GM19452 (cell line): ENCODE measurements around the gene KPNA1.

Experiments
- ATAC-seq: cut with Tn5 transposase; IDR thresholded peaks from one replicate; pipeline ENCODE4 v1.9.1; 2021; ENCODE audit not compliant: unreplicated experiment

KPNA1 gene

DNA sequence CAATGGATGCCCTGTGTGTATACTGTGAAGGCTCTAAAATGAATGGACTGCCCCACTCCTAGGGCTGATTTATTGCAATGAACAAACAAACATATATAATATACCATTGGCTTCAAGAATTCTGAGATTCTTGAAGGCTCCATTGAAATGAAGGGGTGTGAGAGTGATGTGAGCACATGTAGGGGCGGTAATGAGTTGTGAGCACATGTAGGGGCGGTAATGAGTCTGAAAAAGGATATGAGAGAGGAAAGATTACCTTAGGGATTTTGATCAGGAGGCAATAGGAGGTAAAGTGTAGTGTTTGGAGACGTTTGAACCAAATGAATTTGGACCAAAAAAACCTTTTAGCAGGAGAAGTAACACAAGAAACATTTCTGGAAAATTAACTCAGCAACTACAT lies 127.0 kb downstream of the KPNA1 start:
- ATAC-seq: no peak

- peak; percentile 92 for ATAC-seq
Measured at GRCh38 chr3:122383771-122384697, 130.7 kb downstream of the KPNA1 start, which contains the start of gene FAM162A. Gene FAM162A, plus strand, starts transcription at chr3:122384182. Its CDS starts 84 bp downstream, at chr3:122384266.

GRCh38 chr3:122382888-122383666 lies 131.7 kb downstream of the KPNA1 start, which contains the start of gene MIX23:
Gene MIX23, minus strand, starts transcription at chr3:122383231. Its CDS starts 7 bp downstream, at chr3:122383224.
- ATAC-seq: peak; percentile 45

DNA sequence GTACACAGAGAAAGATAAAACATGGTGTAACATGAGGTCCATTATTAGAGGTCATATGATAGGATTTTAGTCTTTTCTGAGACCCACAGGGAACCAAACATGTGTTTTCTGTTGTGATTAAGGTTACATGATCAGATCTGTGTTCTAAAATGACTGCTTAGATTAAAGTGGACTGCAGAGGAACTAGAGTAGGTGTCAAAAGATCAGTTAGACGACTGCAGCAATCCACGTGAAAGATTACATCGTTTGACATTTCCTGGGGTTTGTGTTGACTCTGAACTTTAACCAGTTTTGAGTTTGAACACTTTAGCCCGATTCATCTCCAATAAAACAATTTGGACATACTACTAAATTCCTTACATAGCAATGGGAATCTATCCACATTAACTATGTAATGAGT lies 136.8 kb downstream of the KPNA1 start:
- no peak for ATAC-seq

- no peak for ATAC-seq
Measured at GRCh38 chr3:122374034-122374433, 140.7 kb downstream of the KPNA1 start.
